Astrocyte of the spinal cord (primary cell): Measurements from ENCODE around the gene ARPC1A.
"Not testable (repeated sequence)": the region's sequence is repeated elsewhere in the genome, so short reads cannot be mapped to it uniquely, and the experiment has no call there.

Experiments
- DNase-seq: peaks from one replicate; pipeline ENCODE4 v3.0.0; 2011; ENCODE audit warnings: low read depth, low spot score
- H3K4me3 ChIP-seq: 2 replicates; pipeline ENCODE4 v1.5.1; 2011; ENCODE audit warnings: low read depth, mild to moderate bottlenecking, low read length, moderate library complexity
- in situ Hi-C: cut with HindIII; loops from 2 replicates; pipeline ENCODE4 v1.10.0; 2017; ENCODE audit warnings: low sequenced_read_pairs
- TF ChIP-seq, protein P1 (sequence below): IDR thresholded peaks from 2 replicates; pipeline ENCODE4 v1.5.1; 2012; ENCODE audit warnings: low read depth, mild to moderate bottlenecking, low read length, inconsistent platforms

Gene ARPC1A

DNA sequence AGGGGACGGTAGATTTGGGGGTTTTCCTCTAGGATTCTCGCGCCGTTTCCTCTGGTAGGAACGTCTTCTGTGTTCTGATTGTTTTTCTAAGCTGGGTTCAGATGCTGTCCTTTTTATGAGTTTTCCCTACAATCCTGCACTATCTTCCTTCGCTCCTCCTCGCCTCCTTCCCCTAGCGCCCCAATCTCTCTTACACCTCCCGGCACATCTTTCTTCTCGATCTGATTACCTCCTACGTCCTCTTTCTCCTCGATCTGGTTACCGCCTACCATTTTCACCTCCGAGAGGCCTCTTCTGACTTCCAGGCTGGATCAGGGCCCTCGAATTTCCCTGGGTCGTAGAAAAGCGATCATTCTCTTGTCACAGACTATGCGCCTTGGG lies 83.5 kb downstream of the ARPC1A start:
- H3K4me3 ChIP-seq = peak overlapping the region; percentile 94
- TF ChIP-seq, protein P1, sequence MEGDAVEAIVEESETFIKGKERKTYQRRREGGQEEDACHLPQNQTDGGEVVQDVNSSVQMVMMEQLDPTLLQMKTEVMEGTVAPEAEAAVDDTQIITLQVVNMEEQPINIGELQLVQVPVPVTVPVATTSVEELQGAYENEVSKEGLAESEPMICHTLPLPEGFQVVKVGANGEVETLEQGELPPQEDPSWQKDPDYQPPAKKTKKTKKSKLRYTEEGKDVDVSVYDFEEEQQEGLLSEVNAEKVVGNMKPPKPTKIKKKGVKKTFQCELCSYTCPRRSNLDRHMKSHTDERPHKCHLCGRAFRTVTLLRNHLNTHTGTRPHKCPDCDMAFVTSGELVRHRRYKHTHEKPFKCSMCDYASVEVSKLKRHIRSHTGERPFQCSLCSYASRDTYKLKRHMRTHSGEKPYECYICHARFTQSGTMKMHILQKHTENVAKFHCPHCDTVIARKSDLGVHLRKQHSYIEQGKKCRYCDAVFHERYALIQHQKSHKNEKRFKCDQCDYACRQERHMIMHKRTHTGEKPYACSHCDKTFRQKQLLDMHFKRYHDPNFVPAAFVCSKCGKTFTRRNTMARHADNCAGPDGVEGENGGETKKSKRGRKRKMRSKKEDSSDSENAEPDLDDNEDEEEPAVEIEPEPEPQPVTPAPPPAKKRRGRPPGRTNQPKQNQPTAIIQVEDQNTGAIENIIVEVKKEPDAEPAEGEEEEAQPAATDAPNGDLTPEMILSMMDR = no peak
- no peak for DNase-seq
- in situ Hi-C loops = no loop called here

DNA sequence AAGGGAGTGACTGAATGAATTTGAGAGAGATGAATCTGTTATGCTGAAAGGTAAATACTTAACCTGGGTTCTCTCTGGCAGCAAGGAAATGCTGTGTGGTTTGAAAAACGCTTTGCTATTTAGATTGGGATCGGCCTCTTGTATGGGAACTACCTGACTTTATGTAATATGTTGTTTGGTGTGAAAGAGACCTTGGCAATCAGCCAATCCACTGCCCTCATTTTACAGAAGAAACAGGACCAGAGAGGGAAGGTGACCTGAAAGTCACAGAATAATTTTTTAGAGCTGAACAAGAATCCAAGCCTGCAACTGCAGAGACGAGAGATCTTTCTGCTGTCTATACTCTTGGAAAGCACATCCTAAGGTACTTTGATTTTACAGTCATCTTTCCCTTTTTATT lies 84.1 kb downstream of the ARPC1A start:
- H3K4me3 ChIP-seq = peak overlapping the region; percentile 94
- TF ChIP-seq, protein P1 = no peak
- in situ Hi-C loops = no loop called here
- DNase-seq = no peak

DNA sequence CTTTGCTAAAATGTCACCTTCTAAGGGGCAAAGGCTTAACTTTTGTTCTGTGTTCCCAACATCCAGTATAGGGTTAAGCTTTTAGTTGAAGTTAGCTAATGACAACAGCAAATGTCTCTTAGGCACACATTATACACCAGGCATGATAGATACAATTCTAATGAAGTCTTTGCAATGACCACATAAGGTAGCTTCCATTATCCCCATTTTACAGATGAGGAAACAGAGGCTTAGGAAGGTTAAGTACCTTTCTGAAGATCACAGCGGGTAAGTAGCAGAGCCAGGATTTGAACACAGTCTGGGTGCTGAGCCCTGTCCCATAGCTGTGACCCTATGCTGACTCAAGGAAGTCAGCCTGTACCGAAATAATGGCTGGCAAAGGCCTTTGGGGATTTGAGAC lies 84.9 kb downstream of the ARPC1A start:
- TF ChIP-seq, protein P1 = no peak
- H3K4me3 ChIP-seq = no peak overlapping the region
- in situ Hi-C loops = no loop called here
- DNase-seq = no peak

DNA sequence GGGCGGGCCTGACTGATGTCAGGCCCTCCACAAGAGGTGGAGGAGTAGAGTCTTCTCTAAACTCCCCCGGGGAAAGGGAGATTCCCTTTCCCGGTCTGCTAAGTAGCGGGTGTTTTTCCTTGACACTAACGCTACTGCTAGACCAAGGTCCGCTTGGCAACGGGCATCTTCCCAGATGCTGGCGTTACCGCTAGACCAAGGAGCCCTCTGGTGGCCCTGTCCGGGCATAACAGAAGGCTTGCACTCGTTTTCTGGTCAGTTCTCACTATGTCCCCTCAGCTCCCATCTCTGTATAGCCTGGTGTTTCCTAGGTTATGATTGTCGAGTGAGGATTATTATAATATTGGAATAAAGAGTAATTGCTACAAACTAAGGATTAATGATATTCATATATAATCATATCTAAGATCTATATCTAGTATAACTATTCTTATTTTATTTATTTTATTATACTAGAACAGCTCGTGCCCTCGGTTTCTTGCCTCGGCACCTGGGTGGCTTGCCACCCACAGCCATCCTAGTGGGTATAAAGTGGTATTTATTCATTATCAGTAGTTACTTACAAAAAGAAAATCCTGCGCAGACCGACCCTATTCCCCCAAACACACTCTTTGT lies 89.9 kb downstream of the ARPC1A start:
- TF ChIP-seq, protein P1 = peak; percentile 66
- H3K4me3 ChIP-seq, in situ Hi-C loops: not testable (repeated sequence)
- DNase-seq = peak; percentile 50
